Measurements from ENCODE around the gene DENND1A. TPM values are rescaled to one million over a fixed set of nuclear protein-coding genes. Genes with fewer than 3 reads are reported as not detected.
A peak's percentile ranks its signal among the peaks of the same experiment; 100 is the strongest.

DENND1A gene
- total and polyA plus RNA-seq, 2 donors from 2014 or later = 16.3 to 19.6 TPM

- H3K27ac ChIP-seq (ENCODE audit: low read depth in 2 of 2, low read length in 2 of 2) = no peak overlapping the region
- no peak for TF ChIP-seq CTCF (IDR thresholded peaks at IDR 0.05; ENCODE audit: borderline replicate concordance, extremely low read depth, insufficient read depth)
- FAIRE-seq = no peak
- no peak overlapping the region for H3K4me3 ChIP-seq (ENCODE audit: low read length in 3 of 3)
- no peak for DNase-seq
- no peak overlapping the region for H3K9ac ChIP-seq (ENCODE audit: low read length in 3 of 3)
- no peaks in the 10 kb centered on the region for H3K27me3 ChIP-seq (ENCODE audit: control insufficient read depth, insufficient read depth, low read length)
- no peaks in the 10 kb centered on the region for H3K36me3 ChIP-seq (ENCODE audit: control insufficient read depth in 2 of 3, insufficient read depth in 3 of 3, low read length in 3 of 3)
- H3K4me1 ChIP-seq (ENCODE audit: control insufficient read depth in 2 of 3, insufficient read depth in 2 of 3, low read depth in 1 of 3, low read length in 3 of 3) = peaks cover 0 to 3% (median 0%) of the 10 kb centered on the region in 3 donors
- H3K9me3 ChIP-seq (ENCODE audit: control insufficient read depth in 2 of 3, insufficient read depth in 1 of 3, low read length in 3 of 3) = no peaks in the 10 kb centered on the region
- intact Hi-C loops (cut with DNase I) = no loop called here
Measured at GRCh38 chr9:123349033-123349432, 580.9 kb downstream of the DENND1A start.

GRCh38 chr9:123348317-123348992 is 581.5 kb downstream of the DENND1A start:
- Histone ChIP-seq H3K4me1 (ENCODE audit: control insufficient read depth in 2 of 3, insufficient read depth in 2 of 3, low read depth in 1 of 3, low read length in 3 of 3) (no peaks in the 10 kb centered on the region), H3K4me3 (ENCODE audit: low read length in 3 of 3) (no peak overlapping the region), H3K27me3 (ENCODE audit: control insufficient read depth, insufficient read depth, low read length) (no peaks in the 10 kb centered on the region), H3K36me3 (ENCODE audit: control insufficient read depth in 2 of 3, insufficient read depth in 3 of 3, low read length in 3 of 3) (no peaks in the 10 kb centered on the region), H3K9me3 (ENCODE audit: control insufficient read depth in 2 of 3, insufficient read depth in 1 of 3, low read length in 3 of 3) (no peaks in the 10 kb centered on the region), H3K27ac (ENCODE audit: low read depth in 2 of 2, low read length in 2 of 2) (no peak overlapping the region), H3K9ac (ENCODE audit: low read length in 3 of 3) (no peak overlapping the region)
- TF ChIP-seq CTCF (IDR thresholded peaks at IDR 0.05; ENCODE audit: borderline replicate concordance, extremely low read depth, insufficient read depth) = no peak
- DNase-seq (no peak), FAIRE-seq (no peak)
- intact Hi-C loops (cut with DNase I) = no loop called here

GRCh38 chr9:123347289-123348060 is 582.5 kb downstream of the DENND1A start:
- H3K27ac ChIP-seq (ENCODE audit: low read depth in 2 of 2, low read length in 2 of 2) = no peak overlapping the region
- no peaks in the 10 kb centered on the region for H3K4me1 ChIP-seq (ENCODE audit: control insufficient read depth in 2 of 3, insufficient read depth in 2 of 3, low read depth in 1 of 3, low read length in 3 of 3)
- intact Hi-C loops (cut with DNase I) = no loop called here
- no peak for TF ChIP-seq CTCF (IDR thresholded peaks at IDR 0.05; ENCODE audit: borderline replicate concordance, extremely low read depth, insufficient read depth)
- no peaks in the 10 kb centered on the region for H3K9me3 ChIP-seq (ENCODE audit: control insufficient read depth in 2 of 3, insufficient read depth in 1 of 3, low read length in 3 of 3)
- no peaks in the 10 kb centered on the region for H3K36me3 ChIP-seq (ENCODE audit: control insufficient read depth in 2 of 3, insufficient read depth in 3 of 3, low read length in 3 of 3)
- FAIRE-seq (no peak), DNase-seq (no peak)
- peak overlapping the region in 1 of 3 donors; percentile 17 for H3K4me3 ChIP-seq (ENCODE audit: low read length in 3 of 3)
- no peaks in the 10 kb centered on the region for H3K27me3 ChIP-seq (ENCODE audit: control insufficient read depth, insufficient read depth, low read length)
- no peak overlapping the region for H3K9ac ChIP-seq (ENCODE audit: low read length in 3 of 3)

Data from kidney (tissue), 14 donors.